Peyer's patch (tissue), 4 donors: ENCODE data around the gene STPG3.

ENCODE experiments used
- CTCF ChIP-seq, 6 experiments: fragments of 450-650 bp in 4 of 6; fragments of 200-600 bp in 2 of 6; sonication (generic) in 1 of 6; IDR thresholded peaks; one replicate each; pipeline ENCODE4 v1.5.1; 2017 to 2019; ENCODE audit warnings: antibody characterized with exemption in 6 of 6, mild to moderate bottlenecking in 3 of 6, moderate library complexity in 1 of 6
- POLR2A ChIP-seq, 2 donors: fragments of 450-650 bp; IDR thresholded peaks; one replicate each; pipeline ENCODE4 v1.5.1; 2017; ENCODE audit warnings: antibody characterized with exemption in 2 of 2, mild to moderate bottlenecking in 2 of 2, moderate library complexity in 2 of 2

GRCh38 chr9:137215196-137215986 is 35.7 kb upstream of the STPG3 start:
- TF ChIP-seq CTCF (IDR thresholded peaks at IDR 0.05) (no peak), POLR2A (IDR thresholded peaks at IDR 0.05) (no peak)
